Astrocyte of the cerebellum (primary cell): Measurements from ENCODE around the gene PEDS1.

Experiments
- DNase-seq: peaks from one replicate; pipeline ENCODE4 v3.0.0-alpha.2; 2011; ENCODE audit warnings: low read depth
- H3K4me3 ChIP-seq: 2 replicates; pipeline ENCODE4 v1.5.1; 2011; ENCODE audit warnings: mild to moderate bottlenecking, low read depth, low read length, moderate library complexity
- in situ Hi-C: cut with HindIII; loops from 2 replicates; pipeline ENCODE4 v1.10.0; 2017; ENCODE audit warnings: low sequenced_read_pairs
- TF ChIP-seq, protein P1 (sequence below): IDR thresholded peaks from 2 replicates; pipeline ENCODE4 v1.5.1; 2012; ENCODE audit warnings: low read length, low read depth, moderate library complexity, mild to moderate bottlenecking; ENCODE audit errors: missing control alignments

Gene PEDS1

DNA sequence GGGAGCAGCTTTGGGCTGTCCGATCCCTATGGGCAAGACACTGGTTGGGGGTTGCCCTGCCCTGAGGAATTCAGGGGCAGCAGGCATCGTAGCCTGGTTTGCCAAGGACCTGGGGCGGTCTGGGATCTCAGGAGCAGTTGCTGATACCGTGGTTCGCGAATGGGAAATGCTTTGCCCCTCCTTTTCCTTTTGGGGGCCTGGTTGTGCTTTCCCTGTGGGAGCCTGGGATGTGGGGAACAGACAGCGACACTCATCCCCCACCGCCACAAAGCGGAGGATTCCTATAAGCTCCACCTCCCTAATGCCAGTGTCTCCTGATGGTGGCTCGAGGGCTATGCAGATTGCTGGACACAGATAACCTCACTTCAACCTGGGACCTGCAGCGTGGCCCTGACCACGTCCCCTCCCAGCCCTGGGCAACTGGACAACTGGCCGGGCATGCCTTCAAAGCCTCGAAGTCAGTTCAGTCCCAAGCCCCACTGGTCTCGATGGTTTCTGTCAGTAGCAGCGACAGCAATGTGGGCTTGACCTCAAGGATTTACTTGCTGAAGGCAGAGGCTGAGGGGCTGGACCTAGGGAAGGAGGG, 40.4 kb upstream of the PEDS1 start:
- no peak for DNase-seq
- TF ChIP-seq, protein P1, sequence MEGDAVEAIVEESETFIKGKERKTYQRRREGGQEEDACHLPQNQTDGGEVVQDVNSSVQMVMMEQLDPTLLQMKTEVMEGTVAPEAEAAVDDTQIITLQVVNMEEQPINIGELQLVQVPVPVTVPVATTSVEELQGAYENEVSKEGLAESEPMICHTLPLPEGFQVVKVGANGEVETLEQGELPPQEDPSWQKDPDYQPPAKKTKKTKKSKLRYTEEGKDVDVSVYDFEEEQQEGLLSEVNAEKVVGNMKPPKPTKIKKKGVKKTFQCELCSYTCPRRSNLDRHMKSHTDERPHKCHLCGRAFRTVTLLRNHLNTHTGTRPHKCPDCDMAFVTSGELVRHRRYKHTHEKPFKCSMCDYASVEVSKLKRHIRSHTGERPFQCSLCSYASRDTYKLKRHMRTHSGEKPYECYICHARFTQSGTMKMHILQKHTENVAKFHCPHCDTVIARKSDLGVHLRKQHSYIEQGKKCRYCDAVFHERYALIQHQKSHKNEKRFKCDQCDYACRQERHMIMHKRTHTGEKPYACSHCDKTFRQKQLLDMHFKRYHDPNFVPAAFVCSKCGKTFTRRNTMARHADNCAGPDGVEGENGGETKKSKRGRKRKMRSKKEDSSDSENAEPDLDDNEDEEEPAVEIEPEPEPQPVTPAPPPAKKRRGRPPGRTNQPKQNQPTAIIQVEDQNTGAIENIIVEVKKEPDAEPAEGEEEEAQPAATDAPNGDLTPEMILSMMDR: no peak
- peak overlapping the region; percentile 91 for H3K4me3 ChIP-seq
- in situ Hi-C loops: no loop called here

DNA sequence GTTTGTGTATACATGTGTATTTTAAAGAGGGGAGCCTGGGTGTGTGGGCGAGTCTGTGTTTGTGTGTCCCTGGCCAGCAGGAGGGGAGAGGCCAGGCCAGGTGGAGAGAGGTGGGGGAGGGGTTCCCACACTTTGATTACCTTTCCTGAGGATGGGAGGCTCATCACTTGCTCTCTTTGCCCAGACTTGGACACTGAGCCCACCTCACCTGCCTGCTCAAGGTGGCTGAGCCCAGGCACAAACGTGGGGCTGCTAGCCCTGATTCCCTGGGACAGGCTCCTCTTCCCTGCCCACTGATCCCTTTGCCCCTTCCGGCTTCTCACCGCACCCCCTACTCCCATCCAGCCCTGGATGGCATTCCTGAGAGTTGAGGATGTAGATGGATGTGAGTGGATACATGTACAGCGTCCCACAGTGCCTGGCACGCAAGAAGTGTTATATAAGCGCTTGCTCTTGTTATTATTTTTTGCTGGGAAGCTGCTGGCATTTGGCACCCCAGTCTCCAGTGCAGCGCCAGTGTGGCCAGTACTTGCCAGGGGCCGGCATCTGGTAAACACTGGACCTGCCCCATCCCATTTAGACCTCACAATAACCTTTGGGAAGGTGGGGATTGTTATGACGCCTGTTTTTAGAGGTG, 39.8 kb upstream of the PEDS1 start:
- no peak for DNase-seq
- peak overlapping the region; percentile 91 for H3K4me3 ChIP-seq
- TF ChIP-seq, protein P1: no peak
- in situ Hi-C loops: no loop called here

DNA sequence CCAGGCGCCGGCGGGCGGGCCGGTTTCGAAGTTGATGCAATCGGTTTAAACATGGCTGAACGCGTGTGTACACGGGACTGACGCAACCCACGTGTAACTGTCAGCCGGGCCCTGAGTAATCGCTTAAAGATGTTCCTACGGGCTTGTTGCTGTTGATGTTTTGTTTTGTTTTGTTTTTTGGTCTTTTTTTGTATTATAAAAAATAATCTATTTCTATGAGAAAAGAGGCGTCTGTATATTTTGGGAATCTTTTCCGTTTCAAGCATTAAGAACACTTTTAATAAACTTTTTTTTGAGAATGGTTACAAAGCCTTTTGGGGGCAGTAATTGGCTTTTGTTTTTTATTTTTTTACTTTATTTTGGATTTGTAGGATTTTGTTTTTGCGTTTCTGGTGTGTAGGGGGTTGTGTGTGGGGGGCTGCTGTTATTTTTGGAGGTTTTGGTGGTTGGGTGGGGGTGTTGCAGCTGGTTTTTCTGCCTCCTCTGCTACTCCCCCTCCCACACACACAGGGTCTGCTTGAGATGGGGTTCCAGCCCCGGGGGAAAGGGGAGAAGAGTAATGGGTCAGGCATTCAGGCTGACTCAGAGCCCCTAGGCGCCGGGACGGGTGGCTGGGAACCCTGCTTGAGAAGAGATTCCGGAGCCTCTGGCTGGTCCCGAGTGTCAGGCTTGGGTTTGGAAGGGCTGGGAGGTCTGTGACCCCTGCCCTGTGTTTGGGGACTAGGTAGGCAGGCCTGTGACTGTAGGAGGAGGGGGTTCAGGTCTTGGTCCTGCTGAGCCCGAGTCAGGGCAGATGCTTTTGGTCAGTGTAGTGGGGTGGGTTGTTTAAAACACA, 39.1 kb upstream of the PEDS1 start:
- peak overlapping the region; percentile 91 for H3K4me3 ChIP-seq
- TF ChIP-seq, protein P1: no peak
- in situ Hi-C loops: no loop called here
- DNase-seq: peak; percentile 74

DNA sequence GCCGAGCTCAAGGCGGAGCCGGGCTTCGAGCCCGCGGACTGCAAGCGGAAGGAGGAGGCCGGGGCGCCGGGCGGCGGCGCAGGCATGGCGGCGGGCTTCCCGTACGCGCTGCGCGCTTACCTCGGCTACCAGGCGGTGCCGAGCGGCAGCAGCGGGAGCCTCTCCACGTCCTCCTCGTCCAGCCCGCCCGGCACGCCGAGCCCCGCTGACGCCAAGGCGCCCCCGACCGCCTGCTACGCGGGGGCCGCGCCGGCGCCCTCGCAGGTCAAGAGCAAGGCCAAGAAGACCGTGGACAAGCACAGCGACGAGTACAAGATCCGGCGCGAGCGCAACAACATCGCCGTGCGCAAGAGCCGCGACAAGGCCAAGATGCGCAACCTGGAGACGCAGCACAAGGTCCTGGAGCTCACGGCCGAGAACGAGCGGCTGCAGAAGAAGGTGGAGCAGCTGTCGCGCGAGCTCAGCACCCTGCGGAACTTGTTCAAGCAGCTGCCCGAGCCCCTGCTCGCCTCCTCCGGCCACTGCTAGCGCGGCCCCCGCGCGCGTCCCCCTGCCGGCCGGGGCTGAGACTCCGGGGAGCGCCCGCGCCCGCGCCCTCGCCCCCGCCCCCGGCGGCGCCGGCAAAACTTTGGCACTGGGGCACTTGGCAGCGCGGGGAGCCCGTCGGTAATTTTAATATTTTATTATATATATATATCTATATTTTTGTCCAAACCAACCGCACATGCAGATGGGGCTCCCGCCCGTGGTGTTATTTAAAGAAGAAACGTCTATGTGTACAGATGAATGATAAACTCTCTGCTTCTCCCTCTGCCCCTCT, 38.2 kb upstream of the PEDS1 start:
- in situ Hi-C loops: no loop called here
- DNase-seq: no peak
- TF ChIP-seq, protein P1: peak; percentile 23
- H3K4me3 ChIP-seq: peak overlapping the region; percentile 91

DNA sequence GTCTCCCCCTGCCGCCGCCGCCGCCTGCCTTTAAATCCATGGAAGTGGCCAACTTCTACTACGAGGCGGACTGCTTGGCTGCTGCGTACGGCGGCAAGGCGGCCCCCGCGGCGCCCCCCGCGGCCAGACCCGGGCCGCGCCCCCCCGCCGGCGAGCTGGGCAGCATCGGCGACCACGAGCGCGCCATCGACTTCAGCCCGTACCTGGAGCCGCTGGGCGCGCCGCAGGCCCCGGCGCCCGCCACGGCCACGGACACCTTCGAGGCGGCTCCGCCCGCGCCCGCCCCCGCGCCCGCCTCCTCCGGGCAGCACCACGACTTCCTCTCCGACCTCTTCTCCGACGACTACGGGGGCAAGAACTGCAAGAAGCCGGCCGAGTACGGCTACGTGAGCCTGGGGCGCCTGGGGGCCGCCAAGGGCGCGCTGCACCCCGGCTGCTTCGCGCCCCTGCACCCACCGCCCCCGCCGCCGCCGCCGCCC, 37.6 kb upstream of the PEDS1 start:
- no peak for DNase-seq
- in situ Hi-C loops: no loop called here
- peak overlapping the region; percentile 91 for H3K4me3 ChIP-seq
- TF ChIP-seq, protein P1: no peak
